ENCODE results near the gene XRCC3. TPM values are rescaled to one million over a fixed set of nuclear protein-coding genes. Genes with fewer than 3 reads are reported as not detected.

Gene XRCC3
- total and polyA plus RNA-seq, 2 of the 8 experiments (the other 6 are each of a cell fraction or from before 2014, with no cell fraction given): 36.9 to 41.8 TPM

- CTCF ChIA-PET (ENCODE audit: partially characterized antibody): interaction anchor here (0.6 to 1.3 kb wide), 6 partner anchors 11 to 167 kb away, joined by 3 to 5 read pairs (median 3); no protein-coding TSS in a partner anchor
- Histone ChIP-seq H3K9ac (replicated peaks in 1 of 4; ENCODE audit: extremely low read depth in 1 of 4, low read depth in 3 of 4, low read length in 3 of 4) (no peak overlapping the region; a peak in 2 of 7 replicates), H2BK15ac (ENCODE audit: low read length) (no peak overlapping the region), H4K8ac (ENCODE audit: extremely low read depth, insufficient read depth, low read length) (no peak overlapping the region), H3K23me2 (ENCODE audit: low read depth, low read length) (no peaks in the 10 kb centered on the region), H3K18ac (ENCODE audit: extremely low read depth, low read length) (no peak overlapping the region), H3K23ac (ENCODE audit: insufficient read length) (no peak overlapping the region), H2AK5ac (ENCODE audit: low read depth, low read length) (no peak overlapping the region), H3K4ac (replicated peaks; ENCODE audit: insufficient read length, low read depth, low read length) (no peak overlapping the region), H3K27ac (ENCODE audit: low read depth, low read length) (no peak overlapping the region), H4K5ac (ENCODE audit: insufficient read length, low read depth, low read length) (no peak overlapping the region), H2BK20ac (ENCODE audit: low read length) (no peak overlapping the region), H3K4me1 (replicated peaks in 1 of 4; ENCODE audit: control insufficient read depth in 3 of 4, insufficient read depth in 4 of 4, low read length in 3 of 4) (0 out of 7 replicates have a peak, but pooled peaks cover 0 to 4% (median under 1%) of the 10 kb centered on the region in 4 experiments), H2BK5ac (ENCODE audit: low read depth, low read length) (no peak overlapping the region), H3K79me1 (ENCODE audit: low read depth, low read length) (no peaks in the 10 kb centered on the region), H3K14ac (ENCODE audit: insufficient read length) (no peak overlapping the region), H3K4me3 (ENCODE audit: extremely low read depth in 1 of 4, insufficient read depth in 2 of 4, low read depth in 3 of 4, low read length in 4 of 4) (no peak overlapping the region), H4K91ac (replicated peaks; ENCODE audit: insufficient read length, low read length) (no peak overlapping the region), H2BK12ac (ENCODE audit: low read depth, low read length) (no peak overlapping the region), H3K36me3 (ENCODE audit: control insufficient read depth in 2 of 4, insufficient read depth in 4 of 4, low read length in 3 of 4) (no peaks in the 10 kb centered on the region), H3K56ac (replicated peaks; ENCODE audit: insufficient read length, low read depth, low read length) (no peak overlapping the region), H3K9me3 (ENCODE audit: insufficient read depth in 2 of 2, low read depth in 1 of 2, low read length in 1 of 2) (no peaks in the 10 kb centered on the region), H3K79me2 (ENCODE audit: control insufficient read depth in 1 of 2, insufficient read depth in 2 of 2, low read length in 2 of 2) (no peaks in the 10 kb centered on the region), H2AFZ (ENCODE audit: low read length) (no peak overlapping the region), H3K27me3 (replicated peaks in 1 of 4; ENCODE audit: control insufficient read depth in 3 of 4, extremely low read depth in 1 of 4, insufficient read depth in 3 of 4, low read length in 3 of 4) (no peaks in the 10 kb centered on the region), H3K4me2 (ENCODE audit: insufficient read depth in 1 of 2, low read depth in 2 of 2, low read length in 2 of 2) (no peak overlapping the region), H4K20me1 (replicated peaks in 1 of 2; ENCODE audit: control insufficient read depth in 1 of 2, insufficient read depth in 2 of 2, low read length in 2 of 2) (no peaks in the 10 kb centered on the region), H2BK120ac (replicated peaks; ENCODE audit: low read depth, low read length) (no peak overlapping the region)
- POLR2A ChIA-PET (ENCODE audit: partially characterized antibody): interaction anchor here (0.7 kb wide), 1 partner anchor 22 kb away, joined by 4 read pairs; no protein-coding TSS in a partner anchor
- WGBS, 2 experiments (ENCODE audit: extremely low coverage in 1 of 2, insufficient coverage in 1 of 2, insufficient read length in 1 of 2, insufficient replicate concordance in 2 of 2, low coverage in 1 of 2, low lambda C conversion rate in 2 of 2, missing lambda C conversion rate in 1 of 2): 93% methylated on average over 8 of the region's 8 CpGs; no CpG with 5 or more reads in 1 of the 2 experiments
- DNase-seq (ENCODE audit: low read depth in 1 of 2, low spot score in 2 of 2) (no peak), FAIRE-seq (no peak)
- TF ChIP-seq KDM4A (IDR thresholded peaks at IDR 0.05; ENCODE audit: low read depth, low read length, severe bottlenecking) (no peak), USF2 (IDR thresholded peaks at IDR 0.05; ENCODE audit: low read length) (no peak), HDAC6 (IDR thresholded peaks at IDR 0.05; ENCODE audit: low read depth, low read length) (no peak), RXRA (IDR thresholded peaks at IDR 0.05; ENCODE audit: insufficient read depth, low read depth, low read length) (no peak), NANOG (IDR thresholded peaks at IDR 0.05; ENCODE audit: insufficient read depth, low read depth, low read length, poor library complexity, severe bottlenecking) (no peak), JUN (IDR thresholded peaks at IDR 0.05; ENCODE audit: low read depth, low read length) (no peak)
Observed at GRCh38 chr14:103758059-103758776, 43.0 kb upstream of the XRCC3 start.

All from H1 (cell line).